Stimulated activated CD4-positive, alpha-beta T cell treated with anti-CD3 and anti-CD28 coated beads, Interleukin-1b, Interleukin-23, amount 100 ng/mL, for 4 hours (primary cell): ENCODE measurements around the gene PIK3R1.
A peak's percentile ranks its signal among the peaks of the same experiment; 100 is the strongest.

ENCODE experiments used
- DNase-seq, 2 donors: peaks; one replicate each; pipeline ENCODE4 v3.0.0-alpha.2; 2020; ENCODE audit warnings: low read depth in 2 of 2

PIK3R1 gene

GRCh38 chr5:68252673-68253623 lies 37.4 kb downstream of the PIK3R1 start:
- DNase-seq: peak; percentile 19 to 39

DNA sequence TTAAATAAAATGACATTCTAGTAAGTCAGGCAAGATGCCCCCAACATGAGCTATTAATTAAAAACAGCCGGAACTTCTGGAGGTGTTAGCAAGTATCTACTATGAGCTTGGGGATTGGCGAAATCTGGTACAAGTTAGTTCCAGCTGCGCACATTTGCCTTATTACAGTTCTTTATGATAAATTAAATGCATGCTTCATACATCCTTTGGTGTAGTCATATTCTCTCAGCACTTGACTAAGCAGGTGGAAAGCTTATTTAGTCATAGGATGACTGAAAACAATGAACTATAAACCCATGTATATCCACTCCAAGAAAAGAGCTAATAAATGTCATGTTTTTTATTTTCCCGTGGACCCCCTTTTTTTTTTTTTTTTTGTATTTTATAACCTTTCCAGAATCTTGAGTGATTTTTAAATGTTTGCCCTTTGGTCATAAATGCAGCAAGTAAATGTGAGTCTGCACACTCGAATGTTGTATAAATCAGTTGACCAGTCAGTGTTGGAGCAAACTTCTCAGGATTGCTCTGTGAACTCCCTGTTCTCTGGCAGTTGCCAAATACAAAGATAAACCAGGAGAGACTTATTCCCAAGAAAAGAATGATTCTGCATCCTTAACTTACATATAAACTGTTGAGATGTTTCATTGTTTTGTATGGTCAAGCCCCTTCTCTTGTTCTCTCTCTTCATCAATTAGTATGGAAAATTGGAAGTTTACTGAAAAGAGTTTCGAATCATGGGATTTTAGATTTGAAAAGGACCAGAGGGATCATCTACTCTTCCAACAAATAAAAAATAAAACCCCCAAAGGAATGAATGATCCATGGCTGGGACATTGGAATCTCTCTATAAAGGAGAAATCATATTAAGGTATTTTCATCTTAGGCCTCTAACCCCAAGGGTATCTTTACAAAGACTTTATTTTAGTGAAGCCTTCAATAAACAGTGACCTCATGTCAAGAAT lies 38.3 kb downstream of the PIK3R1 start:
- DNase-seq: no peak

DNA sequence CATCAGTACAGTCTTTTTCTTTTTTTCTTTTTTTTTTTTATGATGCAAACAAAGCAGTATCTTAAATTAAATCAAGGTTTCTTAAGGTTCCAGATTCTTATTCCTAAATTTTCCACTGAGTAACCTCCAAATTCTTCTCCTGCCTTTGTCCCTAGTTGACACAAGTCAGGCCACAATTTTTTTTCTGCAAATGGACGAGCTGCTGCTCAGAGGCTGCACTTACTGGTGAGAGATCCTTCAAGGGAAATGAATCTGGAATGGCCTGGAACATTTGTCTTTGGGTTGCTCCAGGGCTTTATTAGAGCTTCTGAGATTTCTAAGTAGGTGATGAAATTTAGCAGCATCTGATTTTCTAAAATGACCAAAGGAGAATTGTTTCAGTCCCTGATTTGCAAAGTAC lies 39.3 kb downstream of the PIK3R1 start:
- DNase-seq: no peak

- DNase-seq: no peak
These were observed 40.0 kb downstream of the PIK3R1 start for GRCh38 chr5:68255305-68256120.

GRCh38 chr5:68257210-68257609 lies 41.7 kb downstream of the PIK3R1 start:
- DNase-seq: no peak

- DNase-seq: no peak
These were observed 43.0 kb downstream of the PIK3R1 start for GRCh38 chr5:68258531-68258930.

- DNase-seq: no peak
These were observed 44.1 kb downstream of the PIK3R1 start for GRCh38 chr5:68259700-68260099.

DNA sequence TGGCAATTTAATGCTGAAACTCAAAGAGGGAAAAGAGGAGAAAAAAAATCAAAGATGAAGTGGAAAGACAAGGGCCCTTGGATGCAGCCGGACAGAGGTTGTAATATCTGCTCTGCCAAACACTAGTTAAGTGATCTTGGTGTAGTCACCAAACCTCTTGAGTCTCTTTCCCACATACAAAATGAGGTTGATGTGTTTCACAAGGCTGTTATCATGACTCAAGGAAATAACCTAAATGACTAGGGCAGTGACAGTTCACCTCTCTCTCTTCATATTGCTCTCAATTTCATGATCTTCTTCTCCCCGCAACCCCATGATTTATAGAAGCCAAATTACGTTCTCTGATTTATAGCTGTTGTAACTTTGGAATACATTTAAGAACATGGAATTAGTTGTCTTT lies 44.9 kb downstream of the PIK3R1 start:
- DNase-seq: no peak

- no peak for DNase-seq
These were observed 45.6 kb downstream of the PIK3R1 start for GRCh38 chr5:68261169-68261568.

GRCh38 chr5:68261569-68262065 lies 46.1 kb downstream of the PIK3R1 start:
- no peak for DNase-seq

DNA sequence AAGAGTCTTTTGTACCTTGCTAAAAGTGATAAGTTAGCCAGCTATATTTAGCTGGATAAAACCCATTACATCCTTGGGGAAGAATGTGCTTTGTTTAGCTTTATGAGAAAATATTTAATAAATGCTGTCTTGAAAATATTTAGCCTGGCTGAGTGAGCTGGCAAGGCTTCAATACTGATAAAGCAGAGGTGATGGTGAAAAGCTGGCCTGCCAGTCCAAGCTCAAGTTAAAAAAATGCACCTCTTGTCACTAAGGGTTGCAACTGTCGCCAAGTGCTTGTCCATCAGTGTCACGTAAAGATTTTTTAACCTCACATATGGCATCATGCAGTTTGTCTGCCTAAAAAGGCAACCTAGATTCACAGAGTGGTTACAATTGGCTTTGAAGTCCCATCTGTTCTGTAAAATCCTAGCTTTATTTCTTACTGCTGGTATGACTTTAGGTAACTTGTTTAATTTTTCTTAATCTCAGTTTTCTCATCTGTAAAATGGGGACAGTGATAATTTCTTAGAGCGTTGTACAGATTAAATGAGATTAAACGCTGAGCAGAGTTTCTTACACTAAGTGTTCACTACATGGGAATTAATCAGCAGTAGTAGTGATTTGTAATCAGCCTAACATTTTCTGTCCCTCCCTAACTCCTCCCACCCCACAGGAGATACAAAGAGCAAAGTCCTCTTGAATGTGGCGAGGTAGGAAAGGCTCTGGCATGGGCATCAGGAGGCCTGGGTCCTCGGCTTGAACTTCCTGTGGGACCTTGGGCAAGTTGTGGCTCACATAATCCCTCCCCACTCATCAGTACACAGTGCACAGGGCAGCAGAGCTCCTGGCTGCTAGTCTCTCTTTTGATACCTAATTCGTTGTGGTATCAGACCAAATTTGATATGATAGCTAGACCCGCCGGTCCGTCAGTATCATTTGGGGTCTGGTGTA lies 48.7 kb downstream of the PIK3R1 start:
- DNase-seq: no peak

GRCh38 chr5:68265347-68265746 lies 49.8 kb downstream of the PIK3R1 start:
- DNase-seq: no peak

- no peak for DNase-seq
These were observed 50.4 kb downstream of the PIK3R1 start for GRCh38 chr5:68265822-68266395.

GRCh38 chr5:68266457-68266856 lies 50.9 kb downstream of the PIK3R1 start:
- DNase-seq: no peak

DNA sequence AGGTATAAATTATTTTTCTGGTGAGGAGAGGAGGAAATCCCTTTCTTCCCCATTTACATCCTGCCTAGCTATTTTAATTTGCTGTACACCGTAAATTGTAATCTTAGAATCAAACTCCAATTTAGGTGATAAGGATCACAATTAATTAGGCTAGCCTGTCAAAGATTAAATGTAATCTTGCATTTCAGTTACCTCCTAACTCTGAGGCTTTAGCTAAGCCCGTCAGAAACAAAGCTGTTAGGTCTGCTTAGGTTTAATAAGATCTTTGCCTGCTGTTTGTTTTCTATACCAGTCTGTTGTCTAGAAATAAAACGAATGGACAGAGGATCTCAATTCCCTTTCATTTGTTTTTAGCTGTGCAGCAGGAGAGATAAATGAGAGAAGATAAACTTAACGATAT lies 51.5 kb downstream of the PIK3R1 start:
- DNase-seq: no peak

GRCh38 chr5:68268101-68268851 lies 52.7 kb downstream of the PIK3R1 start:
- DNase-seq: no peak

- DNase-seq: no peak
These were observed 53.2 kb downstream of the PIK3R1 start for GRCh38 chr5:68268852-68269130.

DNA sequence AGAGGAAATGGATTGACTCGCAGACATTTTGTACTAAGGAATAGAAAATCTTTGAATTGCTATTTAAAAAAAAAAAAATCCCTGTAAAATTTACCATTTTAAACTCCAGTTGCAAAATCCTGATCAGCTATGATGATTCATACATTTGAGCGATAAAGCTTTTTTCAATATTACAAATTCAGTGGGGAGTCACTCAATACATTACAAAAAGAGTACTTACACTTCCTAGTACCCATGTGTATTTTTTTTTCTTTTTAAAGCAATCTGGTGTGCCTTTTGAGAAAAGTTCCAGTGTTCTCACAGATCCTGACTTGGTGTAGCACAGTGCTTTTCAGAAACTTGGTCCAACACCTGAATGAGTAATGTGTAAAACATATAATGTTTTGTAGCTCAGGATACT lies 54.3 kb downstream of the PIK3R1 start:
- no peak for DNase-seq

- DNase-seq: no peak
These were observed 54.9 kb downstream of the PIK3R1 start for GRCh38 chr5:68270399-68270975.
